Muscle layer of duodenum (tissue), 2 donors: ENCODE measurements around the gene CPLX1.
"Not testable (repeated sequence)": the region's sequence is repeated elsewhere in the genome, so short reads cannot be mapped to it uniquely, and the experiment has no call there.

ENCODE experiments used
- H3K27ac ChIP-seq: one replicate; pipeline ENCODE4 v1.7.0; 2013; ENCODE audit warnings: mild to moderate bottlenecking, low read length
- H3K27me3 ChIP-seq: one replicate; pipeline ENCODE4 v1.7.0; 2013; ENCODE audit warnings: low read depth, mild to moderate bottlenecking, control low read depth, low read length
- H3K36me3 ChIP-seq, 2 donors: one replicate each; pipeline ENCODE4 v1.7.0; 2013; ENCODE audit warnings: low read length in 2 of 2, control low read depth in 1 of 2, mild to moderate bottlenecking in 1 of 2; ENCODE audit not compliant: insufficient read depth in 2 of 2, control insufficient read depth in 1 of 2
- H3K4me1 ChIP-seq, 2 donors: one replicate each; pipeline ENCODE4 v1.7.0; 2013; ENCODE audit warnings: low read length in 2 of 2, mild to moderate bottlenecking in 2 of 2, control low read depth in 1 of 2, moderate library complexity in 1 of 2; ENCODE audit not compliant: insufficient read depth in 2 of 2, control insufficient read depth in 1 of 2
- H3K4me3 ChIP-seq, 2 donors: one replicate each; pipeline ENCODE4 v1.7.0; 2013; ENCODE audit warnings: low read length in 2 of 2, low read depth in 1 of 2, mild to moderate bottlenecking in 1 of 2
- H3K9me3 ChIP-seq, 2 donors: one replicate each; pipeline ENCODE4 v1.7.0; 2013; ENCODE audit warnings: low read length in 2 of 2, control low read depth in 1 of 2, mild to moderate bottlenecking in 1 of 2; ENCODE audit not compliant: control insufficient read depth in 1 of 2
- donor health status: healthy.

Gene CPLX1

GRCh38 chr4:814312-814850 lies 11.5 kb downstream of the CPLX1 start:
- Histone ChIP-seq H3K4me1 (peaks cover 0 to 12% of the 10 kb centered on the region in 2 donors), H3K27me3 (no peaks in the 10 kb centered on the region), H3K36me3 (no peaks in the 10 kb centered on the region), H3K9me3 (no peaks in the 10 kb centered on the region), H3K4me3 (no peak overlapping the region), H3K27ac (no peak overlapping the region)

- Histone ChIP-seq H3K27ac (no peak overlapping the region), H3K4me1 (peaks cover 0 to 12% of the 10 kb centered on the region in 2 donors), H3K9me3 (no peaks in the 10 kb centered on the region), H3K27me3 (no peaks in the 10 kb centered on the region), H3K4me3 (no peak overlapping the region), H3K36me3 (no peaks in the 10 kb centered on the region)
Measured at GRCh38 chr4:813900-814299, 12.0 kb downstream of the CPLX1 start.

GRCh38 chr4:808860-809570 lies 16.9 kb downstream of the CPLX1 start:
- H3K36me3 ChIP-seq, result no peaks in the 10 kb centered on the region
- H3K4me1 ChIP-seq, result no peaks in the 10 kb centered on the region
- H3K4me3 ChIP-seq, result no peak overlapping the region
- H3K9me3 ChIP-seq, result no peaks in the 10 kb centered on the region
- H3K27me3 ChIP-seq, result no peaks in the 10 kb centered on the region
- H3K27ac ChIP-seq, result no peak overlapping the region

- H3K36me3 ChIP-seq, result no peaks in the 10 kb centered on the region
- no peaks in the 10 kb centered on the region for H3K9me3 ChIP-seq
- H3K4me1 ChIP-seq, result no peaks in the 10 kb centered on the region
- no peaks in the 10 kb centered on the region for H3K27me3 ChIP-seq
- no peak overlapping the region for H3K27ac ChIP-seq
- H3K4me3 ChIP-seq, result no peak overlapping the region
Measured at GRCh38 chr4:807792-808191, 18.1 kb downstream of the CPLX1 start.

GRCh38 chr4:806979-807378 lies 18.9 kb downstream of the CPLX1 start:
- H3K4me3 ChIP-seq, H3K9me3 ChIP-seq, H3K4me1 ChIP-seq, H3K36me3 ChIP-seq, H3K27ac ChIP-seq, H3K27me3 ChIP-seq: not testable (repeated sequence)

GRCh38 chr4:804804-805203 lies 21.1 kb downstream of the CPLX1 start:
- Histone ChIP-seq H3K27ac (no peak overlapping the region), H3K9me3 (peaks cover 0 to 3% of the 10 kb centered on the region in 2 donors), H3K27me3 (no peaks in the 10 kb centered on the region), H3K36me3 (no peaks in the 10 kb centered on the region), H3K4me1 (no peaks in the 10 kb centered on the region), H3K4me3 (no peak overlapping the region)

GRCh38 chr4:803884-804283 lies 22.0 kb downstream of the CPLX1 start:
- Histone ChIP-seq H3K4me3 (no peak overlapping the region), H3K9me3 (peaks cover 0 to 3% of the 10 kb centered on the region in 2 donors), H3K4me1 (no peaks in the 10 kb centered on the region), H3K27me3 (no peaks in the 10 kb centered on the region), H3K27ac (no peak overlapping the region), H3K36me3 (no peaks in the 10 kb centered on the region)

- Histone ChIP-seq H3K4me1 (no peaks in the 10 kb centered on the region), H3K4me3 (no peak overlapping the region), H3K36me3 (no peaks in the 10 kb centered on the region), H3K27ac (no peak overlapping the region), H3K27me3 (no peaks in the 10 kb centered on the region), H3K9me3 (peaks cover 0 to 3% of the 10 kb centered on the region in 2 donors)
Measured at GRCh38 chr4:801436-802124, 24.3 kb downstream of the CPLX1 start.

- Histone ChIP-seq H3K27me3 (peaks cover 31% of the 10 kb centered on the region), H3K4me3 (no peak overlapping the region), H3K27ac (no peak overlapping the region), H3K4me1 (peaks cover 0 to 23% of the 10 kb centered on the region in 2 donors), H3K9me3 (peaks cover 0 to 3% of the 10 kb centered on the region in 2 donors), H3K36me3 (no peaks in the 10 kb centered on the region)
Measured at GRCh38 chr4:797066-797465, 28.9 kb downstream of the CPLX1 start.

GRCh38 chr4:796206-796605 lies 29.7 kb downstream of the CPLX1 start:
- no peak overlapping the region for H3K4me3 ChIP-seq
- no peaks in the 10 kb centered on the region for H3K36me3 ChIP-seq
- peaks cover 31% of the 10 kb centered on the region for H3K27me3 ChIP-seq
- H3K9me3 ChIP-seq, result no peaks in the 10 kb centered on the region
- H3K4me1 ChIP-seq, result peaks cover 0 to 25% of the 10 kb centered on the region in 2 donors
- no peak overlapping the region for H3K27ac ChIP-seq

- Histone ChIP-seq H3K4me1 (peaks cover 0 to 25% of the 10 kb centered on the region in 2 donors), H3K27me3 (peaks cover 31% of the 10 kb centered on the region), H3K36me3 (no peaks in the 10 kb centered on the region), H3K4me3 (peak overlapping the region in 1 of 2 donors; percentile 46), H3K27ac (no peak overlapping the region), H3K9me3 (no peaks in the 10 kb centered on the region)
Measured at GRCh38 chr4:795726-796119, 30.2 kb downstream of the CPLX1 start.
